ENCODE results near the gene PNPLA5.

GRCh38 chr22:43860831-43861230 lies 31.0 kb downstream of the PNPLA5 start:
- TF ChIP-seq TOPORS (CRISPR knock-in tag; IDR thresholded peaks at IDR 0.05) (no peak), ZNF207 (IDR thresholded peaks at IDR 0.05; ENCODE audit: borderline replicate concordance) (no peak), NFE2L1 (CRISPR knock-in tag; IDR thresholded peaks at IDR 0.05; ENCODE audit: borderline replicate concordance) (no peak), SNRNP70 (IDR thresholded peaks at IDR 0.05; ENCODE audit: low read depth, low read length) (no peak), POLR2A (IDR thresholded peaks at IDR 0.05; ENCODE audit: insufficient read depth in 1 of 2, low read depth in 2 of 2, low read length in 2 of 2) (no peak), CTCF (CRISPR knock-in tag; IDR thresholded peaks at IDR 0.05) (no peak), HDAC1 (CRISPR knock-in tag; IDR thresholded peaks at IDR 0.05) (no peak)

Data from HepG2 (cell line).